A549 (cell line): ENCODE data around the gene TMEM220. TPM values are rescaled to one million over a fixed set of nuclear protein-coding genes. Genes with fewer than 3 reads are reported as not detected.
"Not testable (repeated sequence)": the region's sequence is repeated elsewhere in the genome, so short reads cannot be mapped to it uniquely, and the experiment has no call there.

Source experiments
- ATAC-seq, 2 experiments: fragments of 200-7000 bp in 1 of 2; fragments of >200 bp in 1 of 2; cut with Nextera tagmentation in 1 of 2; cut with Tn5 transposase in 1 of 2; 3 replicates each; pipeline versions ENCODE4 v1.8.0 to v1.9.1; 2018 to 2020; ENCODE audit warnings: mild to moderate bottlenecking in 1 of 2, moderate library complexity in 1 of 2
- CTCF ChIA-PET: fragments of 300-600 bp; sonication (Branson Sonifier 250); formaldehyde crosslinking; extraction: SDS; loops from one replicate; lab custom pipeline; 2021; ENCODE audit warnings: antibody characterized with exemption, inconsistent platforms; lab: Yijun Ruan, JAX
- POLR2A ChIA-PET: fragments of 350-600 bp; formaldehyde crosslinking; extraction: SDS; loops from one replicate; lab custom pipeline; 2021; ENCODE audit warnings: antibody characterized with exemption, inconsistent platforms; lab: Yijun Ruan, JAX
- DNase-seq, 2 experiments: peaks; one replicate each; pipeline versions ENCODE4 v3.0.0 to v3.0.0-alpha.2; 2011 to 2016; ENCODE audit warnings: low read depth in 1 of 2, low spot score in 1 of 2
- FAIRE-seq: peaks from 2 replicates; lab custom pipeline; 2011; peaks lifted over from hg19 to GRCh38; lab: Jason Lieb, UNC
- H3K27ac ChIP-seq, 2 experiments: fragments of >200 bp; sonication (Bioruptor Twin); formaldehyde crosslinking; 3 replicates each; pipeline ENCODE4 v1.5.1; 2016 to 2017
- H3K4me1 ChIP-seq: fragments of >200 bp; sonication (Bioruptor Twin); formaldehyde crosslinking; 3 replicates; pipeline ENCODE4 v1.6.1; 2016
- H3K4me2 ChIP-seq: fragments of >200 bp; sonication (Bioruptor Twin); formaldehyde crosslinking; 3 replicates; pipeline ENCODE4 v1.6.1; 2016
- H3K4me3 ChIP-seq: fragments of >200 bp; sonication (Bioruptor Twin); formaldehyde crosslinking; 3 replicates; pipeline ENCODE4 v1.5.1; 2016
- H3K9me3 ChIP-seq: fragments of >200 bp; sonication (Bioruptor Twin); formaldehyde crosslinking; 3 replicates; pipeline ENCODE4 v1.6.1; 2016
- CBX2 ChIP-seq: fragments of 200-600 bp; sonication (generic); IDR thresholded peaks from 2 replicates; pipeline ENCODE4 v1.6.1; 2016; ENCODE audit warnings: low read depth, mild to moderate bottlenecking, borderline replicate concordance
- CHD4 ChIP-seq: fragments of 200-600 bp; sonication (generic); IDR thresholded peaks from 2 replicates; pipeline ENCODE4 v1.6.1; 2016; ENCODE audit warnings: antibody characterized with exemption, mild to moderate bottlenecking, borderline replicate concordance
- E2F6 ChIP-seq: IDR thresholded peaks from 2 replicates; pipeline ENCODE4 v1.6.1; 2012; ENCODE audit warnings: low read depth, borderline replicate concordance
- EHF ChIP-seq: fragments of 250-450 bp; sonication (Bioruptor Pico); IDR thresholded peaks from 2 replicates; pipeline ENCODE4 v1.5.0; 2020; ENCODE audit warnings: mild to moderate bottlenecking
- EHMT2 ChIP-seq: fragments of 200-600 bp; sonication (generic); IDR thresholded peaks from 2 replicates; pipeline ENCODE4 v1.6.1; 2016; ENCODE audit warnings: antibody characterized with exemption, low read depth, mild to moderate bottlenecking, moderate library complexity
- ELK1 ChIP-seq: fragments of 150-350 bp; IDR thresholded peaks from 2 replicates; pipeline ENCODE4 v1.6.1; 2014; ENCODE audit warnings: low read depth, mild to moderate bottlenecking, low read length
- ESRRA ChIP-seq: fragments of 150-350 bp; IDR thresholded peaks from 2 replicates; pipeline ENCODE4 v1.6.1; 2014; ENCODE audit warnings: mild to moderate bottlenecking, low read length, borderline replicate concordance
- FOSB ChIP-seq: fragments of 250-450 bp; sonication (Bioruptor Pico); IDR thresholded peaks from 2 replicates; pipeline ENCODE4 v1.5.0; 2020; ENCODE audit warnings: mild to moderate bottlenecking, moderate library complexity
- GATA3 ChIP-seq: IDR thresholded peaks from 2 replicates; pipeline ENCODE4 v1.6.1; 2012; ENCODE audit warnings: borderline replicate concordance
- HDAC2 ChIP-seq: fragments of 200-600 bp; sonication (generic); IDR thresholded peaks from 2 replicates; pipeline ENCODE4 v1.6.1; 2016
- HES2 ChIP-seq: fragments of >200 bp; sonication (Bioruptor Twin); formaldehyde crosslinking; IDR thresholded peaks from 2 replicates; pipeline ENCODE4 v1.6.1; 2016
- JUNB ChIP-seq: fragments of >200 bp; sonication (Bioruptor Twin); formaldehyde crosslinking; IDR thresholded peaks from 2 replicates; pipeline ENCODE4 v1.6.1; 2016
- MYC ChIP-seq: IDR thresholded peaks from 2 replicates; pipeline ENCODE4 v1.6.1; 2012; ENCODE audit warnings: mild to moderate bottlenecking, inconsistent platforms, low read length, improper control_type of control experiment, borderline replicate concordance
- NPAS2 ChIP-seq: fragments of 250-450 bp; sonication (Bioruptor Pico); IDR thresholded peaks from 2 replicates; pipeline ENCODE4 v1.8.0; 2022; ENCODE audit warnings: mild to moderate bottlenecking, moderate library complexity, borderline replicate concordance
- NR3C1 ChIP-seq: fragments of >200 bp; sonication (Bioruptor Twin); formaldehyde crosslinking; IDR thresholded peaks from 3 replicates; pipeline ENCODE4 v1.6.1; 2017
- PHF8 ChIP-seq: fragments of 200-600 bp; sonication (generic); IDR thresholded peaks from 2 replicates; pipeline ENCODE4 v1.6.1; 2016; ENCODE audit warnings: low read depth, mild to moderate bottlenecking, antibody characterized with exemption, moderate library complexity, borderline replicate concordance
- POLR2AphosphoS2 ChIP-seq: conservative IDR thresholded peaks from 2 replicates; pipeline ENCODE4 v1.6.1; 2012; ENCODE audit warnings: low read length, improper control_type of control experiment, inconsistent platforms
- RAD21 ChIP-seq, 2 experiments: fragments of >200 bp in 1 of 2; sonication (Bioruptor Twin) in 1 of 2; formaldehyde crosslinking in 1 of 2; IDR thresholded peaks in 1 of 2; conservative IDR thresholded peaks in 1 of 2; 2 replicates in 1 of 2; 3 replicates in 1 of 2; pipeline ENCODE4 v1.6.1; 2012 to 2018; ENCODE audit warnings: inconsistent platforms in 1 of 2
- SREBF2 ChIP-seq: fragments of 450-650 bp; IDR thresholded peaks from 2 replicates; pipeline ENCODE4 v1.6.1; 2014; ENCODE audit warnings: mild to moderate bottlenecking, moderate library complexity
- ZFP36 ChIP-seq: fragments of 450-650 bp; IDR thresholded peaks from 2 replicates; pipeline ENCODE4 v1.6.1; 2014; ENCODE audit warnings: borderline replicate concordance; ENCODE audit not compliant: partially characterized antibody
- WGBS: methylation state at CpG from one replicate; pipeline ENCODE4 v1.1.6; 2017; ENCODE audit errors: missing lambda C conversion rate; 5-methylcytosine and 5-hydroxymethylcytosine counted together
- polyA plus RNA-seq, 4 experiments: library from polyadenylated mRNA; depleted of rRNA in 3 of 4; stranded (reverse); fragments of >200 nt; fragmentation: RNase III in 1 of 4; extraction: RNeasy Plus Mini Kit Qiagen cat#74134 plus additional on column Dnase treatment in 1 of 4; gene quantifications; 2 replicates in 3 of 4; 3 replicates in 1 of 4; pipeline ENCODE4 v1.2.3, GENCODE V29; 2011 to 2017
- TF ChIP-seq, protein P1 (sequence below): IDR thresholded peaks from 2 replicates; pipeline ENCODE4 v1.6.1; 2012

Gene TMEM220
- polyA plus RNA-seq, 2 of the 4 experiments (the other 2 are of a cell fraction): 3.8 to 6.3 TPM

DNA sequence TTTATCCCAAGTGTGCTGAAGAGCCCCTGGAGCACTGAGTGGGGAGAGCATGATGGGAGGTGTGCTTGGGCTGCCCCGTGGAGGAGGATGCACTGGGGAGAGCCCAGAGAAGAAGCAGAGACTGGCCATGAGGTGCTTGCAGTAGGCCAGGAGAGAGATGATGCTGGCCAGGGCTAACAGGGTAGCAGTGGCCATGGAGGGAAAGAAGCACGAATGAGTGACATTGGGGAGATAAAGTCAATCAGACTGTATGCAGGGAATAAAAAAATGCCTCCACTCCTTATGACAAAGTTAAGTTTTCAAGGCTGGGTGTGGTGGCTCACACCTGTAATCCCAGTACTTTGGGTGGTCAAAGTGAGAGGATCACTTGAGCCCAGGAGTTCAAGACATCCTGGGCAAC is 5.4 kb upstream of the TMEM220 start:
- H3K4me3 ChIP-seq: no peak overlapping the region
- TF ChIP-seq, protein P1, sequence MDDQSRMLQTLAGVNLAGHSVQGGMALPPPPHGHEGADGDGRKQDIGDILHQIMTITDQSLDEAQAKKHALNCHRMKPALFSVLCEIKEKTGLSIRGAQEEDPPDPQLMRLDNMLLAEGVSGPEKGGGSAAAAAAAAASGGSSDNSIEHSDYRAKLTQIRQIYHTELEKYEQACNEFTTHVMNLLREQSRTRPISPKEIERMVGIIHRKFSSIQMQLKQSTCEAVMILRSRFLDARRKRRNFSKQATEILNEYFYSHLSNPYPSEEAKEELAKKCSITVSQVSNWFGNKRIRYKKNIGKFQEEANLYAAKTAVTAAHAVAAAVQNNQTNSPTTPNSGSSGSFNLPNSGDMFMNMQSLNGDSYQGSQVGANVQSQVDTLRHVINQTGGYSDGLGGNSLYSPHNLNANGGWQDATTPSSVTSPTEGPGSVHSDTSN: no peak
- TF ChIP-seq E2F6: no peak
- TF ChIP-seq NR3C1: no peak
- no peak for TF ChIP-seq PHF8
- WGBS: 7% methylated on average over 2 of the region's 2 CpGs
- H3K4me1 ChIP-seq: peaks cover 27% of the 10 kb centered on the region
- DNase-seq (no peak), ATAC-seq (no peak), FAIRE-seq (no peak)
- no peaks in the 10 kb centered on the region for H3K9me3 ChIP-seq
- CTCF ChIA-PET: interaction anchor here (1.7 to 4.9 kb wide), 3 partner anchors 107 to 909 kb away, joined by 4 to 127 read pairs (median 4); no protein-coding TSS in a partner anchor
- H3K4me2 ChIP-seq: no peak overlapping the region
- POLR2A ChIA-PET: no interaction called here
- no peak overlapping the region for H3K27ac ChIP-seq

DNA sequence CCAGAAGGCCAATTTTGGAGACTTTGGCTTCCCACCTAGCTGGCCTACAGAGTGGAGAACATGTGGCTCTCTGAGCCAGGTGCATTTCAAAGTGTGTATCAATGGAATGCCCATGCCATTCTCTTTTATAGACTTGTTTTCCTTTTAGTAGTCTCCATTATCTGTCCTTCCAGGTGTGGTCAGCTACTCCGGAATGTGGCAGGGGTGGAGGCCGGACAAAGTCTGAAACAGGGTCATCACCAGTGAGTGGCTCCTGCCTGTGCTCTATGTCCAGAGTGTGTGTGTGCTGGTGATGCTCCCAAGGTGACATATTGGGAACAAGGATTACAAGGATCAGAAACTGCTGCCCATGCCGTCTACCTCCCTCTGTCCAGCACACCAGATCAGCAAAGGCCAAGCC is 3.8 kb upstream of the TMEM220 start:
- H3K4me3 ChIP-seq: no peak overlapping the region
- DNase-seq (no peak), ATAC-seq (no peak), FAIRE-seq (no peak)
- H3K4me2 ChIP-seq: no peak overlapping the region
- 75% methylated on average over 3 of the region's 3 CpGs for WGBS
- TF ChIP-seq EHMT2: no peak
- no peak for TF ChIP-seq JUNB
- no peak for TF ChIP-seq POLR2AphosphoS2
- no peak for TF ChIP-seq EHF (CRISPR knock-in tag)
- TF ChIP-seq ELK1: no peak
- TF ChIP-seq CHD4: no peak
- no peak for TF ChIP-seq NPAS2 (CRISPR knock-in tag)
- no peak for TF ChIP-seq HES2
- no peak for TF ChIP-seq ZFP36
- TF ChIP-seq ESRRA: no peak
- no peak for TF ChIP-seq SREBF2
- no peak for TF ChIP-seq GATA3
- TF ChIP-seq RAD21 (conservative IDR thresholded peaks at IDR 0.05 in 1 of 2, IDR thresholded peaks at IDR 0.05 in 1 of 2): no peak
- TF ChIP-seq HDAC2: no peak
- no peak for TF ChIP-seq MYC
- TF ChIP-seq CBX2: no peak
- TF ChIP-seq FOSB: no peak
- peaks cover 27% of the 10 kb centered on the region for H3K4me1 ChIP-seq
- CTCF ChIA-PET: interaction anchor here (0.9 to 2.6 kb wide), 6 partner anchors 8 to 1203 kb away, joined by 3 to 24 read pairs (median 4); no protein-coding TSS in a partner anchor
- POLR2A ChIA-PET: no interaction called here
- no peak overlapping the region for H3K27ac ChIP-seq
- H3K9me3 ChIP-seq: no peaks in the 10 kb centered on the region

- 67% methylated on average over 6 of the region's 6 CpGs for WGBS
- H3K4me2 ChIP-seq, DNase-seq, H3K9me3 ChIP-seq, FAIRE-seq, POLR2A ChIA-PET, ATAC-seq, CTCF ChIA-PET, H3K27ac ChIP-seq, H3K4me3 ChIP-seq: not testable (repeated sequence)
- H3K4me1 ChIP-seq: peaks cover 12% of the 10 kb centered on the region
These were observed 2.3 kb upstream of the TMEM220 start for GRCh38 chr17:10732121-10732520.
